Measurements from ENCODE around the gene DUT. TPM values are rescaled to one million over a fixed set of nuclear protein-coding genes. Genes with fewer than 3 reads are reported as not detected.

The DUT gene
- total RNA-seq, 6 experiments from 2014 or later: 20.6 to 39.6 (median 34.2) TPM

- 1% methylated on average over 19 of the region's 64 CpGs for WGBS (ENCODE audit: insufficient coverage, low coverage, low lambda C conversion rate, missing lambda C conversion rate)
- intact Hi-C loops (cut with DNase I): no loop called here
Measured at GRCh38 chr15:48331796-48332641, 790 bp downstream of the DUT start.

GRCh38 chr15:48332642-48333034 is 1.4 kb downstream of the DUT start:
- ATAC-seq (no peak), DNase-seq (no peak)
- no peak for TF ChIP-seq CTCF (IDR thresholded peaks at IDR 0.05)
- TF ChIP-seq POLR2A (IDR thresholded peaks at IDR 0.05): no peak
- intact Hi-C loops (cut with DNase I): no loop called here
- H3K4me3 ChIP-seq: peak overlapping the region in 2 of 3 donors; percentile 76 to 92
- H3K4me1 ChIP-seq: peaks cover 0 to 10% (median 6%) of the 10 kb centered on the region in 4 donors
- H3K9me3 ChIP-seq: no peaks in the 10 kb centered on the region
- WGBS (ENCODE audit: insufficient coverage, low coverage, low lambda C conversion rate, missing lambda C conversion rate): 44% methylated on average over 9 of the region's 9 CpGs
- peaks cover 0 to 14% (median under 1%) of the 10 kb centered on the region in 4 donors for H3K36me3 ChIP-seq
- no peak overlapping the region for H3K27ac ChIP-seq
- no peaks in the 10 kb centered on the region for H3K27me3 ChIP-seq

More at GRCh38 chr15:48331796-48332641, 790 bp downstream of the DUT start:
- TF ChIP-seq POLR2A (IDR thresholded peaks at IDR 0.05) (no peak), CTCF (IDR thresholded peaks at IDR 0.05) (no peak)
- Histone ChIP-seq H3K4me3 (peak overlapping the region; percentile 76 to 95 (median 92)), H3K36me3 (peaks cover 0 to 14% (median 0%) of the 10 kb centered on the region in 4 donors), H3K27ac (peak overlapping the region; percentile 64 to 96 (median 87)), H3K27me3 (no peaks in the 10 kb centered on the region), H3K4me1 (peaks cover 0 to 10% (median 6%) of the 10 kb centered on the region in 4 donors), H3K9me3 (no peaks in the 10 kb centered on the region)
- peak; percentile 77 to 81 (median 78) for ATAC-seq
- peak; percentile 68 to 75 (median 68) for DNase-seq

- no peak overlapping the region for H3K4me3 ChIP-seq
- H3K36me3 ChIP-seq: peaks cover 0 to 14% (median 3%) of the 10 kb centered on the region in 4 donors
- no peaks in the 10 kb centered on the region for H3K9me3 ChIP-seq
- no peaks in the 10 kb centered on the region for H3K27me3 ChIP-seq
- no peak overlapping the region for H3K27ac ChIP-seq
- 28% methylated on average over 4 of the region's 4 CpGs for WGBS (ENCODE audit: insufficient coverage, low coverage, low lambda C conversion rate, missing lambda C conversion rate)
- no peak for DNase-seq
- no peak for ATAC-seq
- TF ChIP-seq POLR2A (IDR thresholded peaks at IDR 0.05) (no peak), CTCF (IDR thresholded peaks at IDR 0.05) (no peak)
- intact Hi-C loops (cut with DNase I): no loop called here
- H3K4me1 ChIP-seq: peaks cover 0 to 10% (median 6%) of the 10 kb centered on the region in 4 donors
Measured at GRCh38 chr15:48333540-48333939, 2.3 kb downstream of the DUT start.

GRCh38 chr15:48334260-48334659 is 3.0 kb downstream of the DUT start:
- no peak for TF ChIP-seq CTCF (IDR thresholded peaks at IDR 0.05)
- no peak for TF ChIP-seq POLR2A (IDR thresholded peaks at IDR 0.05)
- ATAC-seq (no peak), DNase-seq (no peak)
- intact Hi-C loops (cut with DNase I): no loop called here
- H3K27me3 ChIP-seq: no peaks in the 10 kb centered on the region
- no peak overlapping the region for H3K27ac ChIP-seq
- H3K36me3 ChIP-seq: peaks cover 0 to 14% (median 3%) of the 10 kb centered on the region in 4 donors
- no peak overlapping the region for H3K4me3 ChIP-seq
- WGBS (ENCODE audit: insufficient coverage, low coverage, low lambda C conversion rate, missing lambda C conversion rate): 86% methylated on average over 2 of the region's 2 CpGs
- H3K9me3 ChIP-seq: no peaks in the 10 kb centered on the region
- H3K4me1 ChIP-seq: peaks cover 0 to 10% (median 6%) of the 10 kb centered on the region in 4 donors
